Activated T-helper 2 cell treated with anti-CD3 and anti-CD28 coated beads, Interferon-gamma antibody, Interleukin-2, Interleukin-4, amounts not matched to agents 10 μg/mL and 5 μg/mL and 100 μg/mL, durations not matched to agents 14 hours and 24 hours and 36 hours (primary cell): Measurements from ENCODE around the gene IPO9. TPM values are rescaled to one million over a fixed set of nuclear protein-coding genes. Genes with fewer than 3 reads are reported as not detected.
A peak's percentile ranks its signal among the peaks of the same experiment; 100 is the strongest.
"Not testable (repeated sequence)": the region's sequence is repeated elsewhere in the genome, so short reads cannot be mapped to it uniquely, and the experiment has no call there.

Experiments used
- DNase-seq: peaks from one replicate; pipeline ENCODE4 v3.0.0; 2021; ENCODE audit warnings: low spot score
- H3K27ac Mint-ChIP-seq: one replicate; pipeline ENCODE4 v1.8.0; 2021; ENCODE audit warnings: mixed read lengths
- H3K27me3 Mint-ChIP-seq: one replicate; pipeline ENCODE4 v1.8.0; 2021; ENCODE audit warnings: low read depth, mixed read lengths
- H3K36me3 Mint-ChIP-seq: one replicate; pipeline ENCODE4 v1.8.0; 2021; ENCODE audit warnings: low read depth, mixed read lengths
- H3K4me1 Mint-ChIP-seq: one replicate; pipeline ENCODE4 v1.8.0; 2021; ENCODE audit warnings: low read depth, mixed read lengths
- H3K4me3 Mint-ChIP-seq: one replicate; pipeline ENCODE4 v1.8.0; 2021; ENCODE audit warnings: low read depth, mild to moderate bottlenecking, moderate library complexity, mixed read lengths
- H3K9me3 Mint-ChIP-seq: one replicate; pipeline ENCODE4 v1.8.0; 2021; ENCODE audit warnings: mixed read lengths
- intact Hi-C: fragments of 100-400 bp; cut with micrococcal nuclease; formaldehyde crosslinking; loops from one replicate; pipeline ENCODE4 v1.15.1; 2023
- total RNA-seq: library from RNA; stranded (reverse); gene quantifications from 2 replicates; pipeline ENCODE4 v1.2.3, GENCODE V29; 2022

IPO9 gene
- total RNA-seq, 1 donor from 2014 or later: 64.7 TPM

DNA sequence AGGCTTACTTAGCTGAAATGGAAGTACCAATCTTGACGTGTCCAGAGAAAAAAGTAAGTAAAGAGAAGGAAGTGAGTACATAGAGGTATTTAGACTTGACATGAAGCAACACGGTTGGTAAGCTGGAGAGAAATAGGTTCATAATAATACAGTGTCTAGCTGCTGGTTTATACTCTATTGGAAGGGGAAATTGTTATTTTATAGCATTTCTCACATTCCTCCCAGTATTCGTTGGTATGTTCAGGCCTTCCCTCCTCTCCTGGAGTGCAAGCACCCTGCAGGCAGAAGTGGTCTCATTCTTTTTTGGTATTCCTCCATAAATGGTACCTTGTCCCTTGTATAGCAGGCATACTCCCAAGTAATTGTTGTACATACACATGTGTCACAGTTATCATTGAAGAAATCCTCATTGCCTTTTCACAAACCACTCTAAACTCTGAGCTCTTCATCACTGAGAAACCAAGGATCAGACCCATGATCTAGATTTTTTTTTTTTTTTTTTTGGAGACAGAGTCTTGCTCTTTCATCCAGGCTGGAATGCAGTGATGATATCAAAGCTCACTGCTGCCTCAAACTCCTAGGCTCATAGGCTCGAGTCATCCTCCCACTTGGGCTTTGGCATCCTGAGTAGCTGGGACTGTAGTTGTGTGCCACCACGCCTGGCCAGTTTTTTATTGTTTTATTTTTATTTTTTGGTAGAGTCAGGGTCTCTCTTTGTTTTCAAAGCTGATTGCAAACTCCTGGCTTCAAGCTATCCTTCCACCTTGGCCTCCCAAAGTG, 9.8 kb upstream of the IPO9 start:
- Mint-ChIP-seq H3K27me3 (no peaks in the 10 kb centered on the region), H3K36me3 (no peaks in the 10 kb centered on the region), H3K4me3 (no peak overlapping the region), H3K9me3 (no peaks in the 10 kb centered on the region), H3K27ac (no peak overlapping the region), H3K4me1 (no peaks in the 10 kb centered on the region)
- DNase-seq: no peak
- intact Hi-C loops: no loop called here

DNA sequence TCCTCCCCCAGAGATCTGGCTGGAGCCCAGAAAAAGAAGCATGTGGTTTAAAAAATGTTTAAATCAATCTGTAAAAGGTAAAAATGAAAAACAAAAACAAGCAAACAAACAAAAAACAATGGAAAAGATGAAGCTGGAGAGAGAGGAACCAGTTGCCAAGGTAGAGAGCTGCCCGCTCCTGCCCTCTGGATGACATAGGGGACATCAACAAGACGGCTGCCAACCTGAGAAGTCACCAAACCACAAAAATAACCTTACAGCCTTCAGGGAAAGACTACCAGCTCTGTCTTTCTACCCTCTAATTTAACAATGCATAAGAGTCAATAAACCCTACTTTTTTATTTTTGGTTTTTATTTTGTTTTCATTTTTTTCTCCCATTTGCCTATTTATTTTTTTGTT, 8.5 kb upstream of the IPO9 start:
- Mint-ChIP-seq H3K4me1 (no peaks in the 10 kb centered on the region), H3K4me3 (no peak overlapping the region), H3K9me3 (no peaks in the 10 kb centered on the region), H3K27me3 (no peaks in the 10 kb centered on the region), H3K36me3 (no peaks in the 10 kb centered on the region), H3K27ac (no peak overlapping the region)
- intact Hi-C loops: no loop called here
- DNase-seq: no peak

DNA sequence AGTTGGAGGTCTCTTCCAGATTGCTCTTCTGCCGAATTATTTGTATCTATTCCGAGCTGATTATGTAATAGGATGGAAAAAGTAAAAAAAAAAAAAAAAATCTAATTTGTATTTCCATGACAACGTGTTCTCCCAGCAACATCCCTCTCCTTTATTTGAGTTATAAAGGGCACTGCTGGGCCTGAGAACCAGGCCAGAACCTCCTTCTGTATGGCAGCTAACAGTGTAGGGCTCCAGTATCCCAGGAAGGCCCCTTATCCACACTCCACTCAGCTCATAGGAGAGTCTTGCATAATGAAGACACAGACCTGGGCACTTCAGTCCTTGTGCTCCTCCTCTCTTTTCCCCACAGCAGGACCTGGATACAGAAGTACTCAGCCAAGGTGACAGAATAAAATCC, 3.7 kb upstream of the IPO9 start:
- no peaks in the 10 kb centered on the region for H3K9me3 Mint-ChIP-seq
- H3K36me3 Mint-ChIP-seq: peaks cover 10% of the 10 kb centered on the region
- intact Hi-C loops: no loop called here
- H3K4me3 Mint-ChIP-seq: no peak overlapping the region
- H3K27me3 Mint-ChIP-seq: no peaks in the 10 kb centered on the region
- no peak for DNase-seq
- peaks cover 12% of the 10 kb centered on the region for H3K4me1 Mint-ChIP-seq
- no peak overlapping the region for H3K27ac Mint-ChIP-seq

DNA sequence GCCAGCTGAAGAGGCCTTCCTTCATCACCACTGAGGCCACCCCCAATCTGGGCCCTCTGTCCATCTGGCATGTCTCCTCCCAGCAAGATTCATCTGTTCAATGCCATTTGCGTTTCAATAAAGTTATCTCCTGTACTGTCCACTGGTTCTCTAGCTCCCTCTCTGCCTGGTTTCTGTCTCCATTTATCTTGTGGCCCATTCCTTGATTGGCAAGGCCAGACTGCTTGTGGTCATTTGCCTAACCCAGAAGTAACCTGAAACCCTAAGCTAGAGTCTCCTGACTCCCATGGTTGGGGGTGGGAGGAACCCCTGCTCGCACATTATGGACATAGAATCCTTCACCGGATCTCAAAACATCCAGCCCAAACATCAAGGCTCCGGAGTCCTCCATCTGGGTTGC, 2.1 kb upstream of the IPO9 start:
- no peak for DNase-seq
- H3K27ac Mint-ChIP-seq: no peak overlapping the region
- H3K27me3 Mint-ChIP-seq: no peaks in the 10 kb centered on the region
- no peak overlapping the region for H3K4me3 Mint-ChIP-seq
- no peaks in the 10 kb centered on the region for H3K9me3 Mint-ChIP-seq
- peaks cover 24% of the 10 kb centered on the region for H3K36me3 Mint-ChIP-seq
- H3K4me1 Mint-ChIP-seq: peaks cover 27% of the 10 kb centered on the region
- intact Hi-C loops: no loop called here

DNA sequence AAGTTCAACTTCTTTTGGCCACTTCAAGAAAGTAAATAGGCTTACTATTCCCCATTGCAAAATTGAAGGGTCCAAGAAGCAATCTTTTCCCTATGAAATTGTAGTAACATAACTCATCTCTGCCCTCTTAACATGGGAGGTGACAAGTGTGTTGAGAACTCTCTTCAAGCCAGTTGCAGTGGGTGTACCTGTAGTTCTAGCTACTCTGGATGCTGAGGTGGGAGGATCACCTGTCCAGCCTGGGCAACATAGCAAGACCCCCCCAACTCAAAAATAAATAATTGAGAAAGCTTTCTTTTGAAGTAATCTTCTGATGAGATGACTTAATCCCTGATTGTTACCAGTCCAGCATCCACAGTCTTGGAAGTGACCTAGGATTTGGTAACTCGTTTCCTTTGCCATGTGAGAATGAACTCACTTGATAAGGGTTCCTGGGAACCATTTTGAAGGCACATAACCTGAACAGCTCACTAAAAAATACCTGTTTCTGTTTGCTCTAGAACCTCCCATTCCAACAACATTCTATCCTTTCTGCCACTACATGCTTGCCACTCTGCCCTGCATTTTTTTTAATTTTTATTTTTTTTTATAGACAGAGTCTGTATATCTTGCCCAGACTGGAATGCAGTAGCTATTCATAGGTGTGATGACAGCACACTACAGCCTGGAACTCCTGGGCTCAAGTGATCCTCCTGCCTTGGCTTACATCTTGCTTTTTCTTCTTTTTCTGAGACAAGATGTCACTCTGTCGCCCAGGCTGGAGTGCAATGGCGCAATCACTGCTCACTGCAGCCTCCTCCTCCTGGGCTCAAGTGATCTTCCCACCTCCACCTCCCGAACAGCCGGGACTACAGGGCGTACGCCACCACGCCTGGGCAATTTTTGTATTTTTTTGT, 1.4 kb upstream of the IPO9 start:
- Mint-ChIP-seq H3K27me3 (no peaks in the 10 kb centered on the region), H3K4me3 (no peak overlapping the region), H3K4me1 (peaks cover 29% of the 10 kb centered on the region), H3K9me3 (no peaks in the 10 kb centered on the region), H3K27ac (no peak overlapping the region), H3K36me3 (peaks cover 24% of the 10 kb centered on the region)
- no peak for DNase-seq
- intact Hi-C loops: no loop called here

DNA sequence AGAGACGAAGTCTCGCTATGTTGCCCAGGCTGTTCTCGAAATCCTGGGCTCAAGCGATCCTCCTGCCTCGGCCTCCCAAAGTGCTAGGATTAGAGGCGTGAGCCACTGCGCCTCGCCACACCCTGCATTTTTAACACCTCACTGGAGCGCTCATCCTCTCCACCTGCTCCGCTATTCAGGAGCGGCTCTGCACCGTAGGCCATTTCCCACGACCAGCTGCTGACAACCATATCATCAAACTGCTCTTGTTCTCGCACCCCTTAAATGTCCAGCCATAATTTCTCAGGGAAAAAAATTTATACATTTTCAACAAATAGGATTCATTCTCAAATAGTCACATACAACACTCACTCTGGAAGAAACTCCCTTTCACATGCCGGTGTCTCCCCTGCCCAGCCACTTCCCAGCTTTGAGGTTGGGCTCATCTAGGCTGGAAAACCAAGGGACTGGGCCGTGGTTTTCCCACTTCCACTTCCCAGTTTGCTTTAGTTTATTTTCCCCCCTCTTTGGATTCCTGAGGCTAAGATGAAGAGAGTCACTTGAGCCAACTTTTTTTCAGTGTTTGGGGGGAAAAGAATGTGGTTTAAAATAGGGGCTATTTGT, 639 bp upstream of the IPO9 start:
- Mint-ChIP-seq H3K9me3 (no peaks in the 10 kb centered on the region), H3K27ac (peak overlapping the region; percentile 57), H3K36me3 (peaks cover 24% of the 10 kb centered on the region), H3K4me1 (peaks cover 33% of the 10 kb centered on the region), H3K27me3 (no peaks in the 10 kb centered on the region), H3K4me3 (peak overlapping the region; percentile 71)
- no peak for DNase-seq
- intact Hi-C loops: no loop called here

DNA sequence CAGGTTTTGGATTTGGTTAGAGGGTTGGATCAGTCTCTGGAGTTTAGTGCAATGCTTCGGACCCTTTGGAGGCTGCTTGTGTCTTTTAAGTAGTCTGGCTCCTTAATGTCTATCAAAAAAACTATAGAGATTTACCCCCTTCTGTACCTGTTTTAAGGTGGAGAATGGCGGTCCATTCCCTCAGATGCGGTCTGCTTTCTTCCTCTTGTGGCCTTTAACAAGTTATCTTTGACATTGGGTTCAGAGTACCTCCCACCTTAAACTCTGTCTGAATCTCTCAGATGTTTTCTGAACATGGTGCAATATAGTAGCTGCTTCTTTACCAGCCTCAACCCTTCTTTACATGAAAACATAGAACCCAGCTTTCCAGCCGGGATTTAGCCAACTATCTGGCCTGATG, 2.4 kb downstream of the IPO9 start:
- H3K36me3 Mint-ChIP-seq: peaks cover 43% of the 10 kb centered on the region
- no peaks in the 10 kb centered on the region for H3K9me3 Mint-ChIP-seq
- peak overlapping the region; percentile 29 for H3K27ac Mint-ChIP-seq
- peak overlapping the region; percentile 98 for H3K4me3 Mint-ChIP-seq
- DNase-seq: no peak
- no peaks in the 10 kb centered on the region for H3K27me3 Mint-ChIP-seq
- intact Hi-C loops: no loop called here
- peaks cover 41% of the 10 kb centered on the region for H3K4me1 Mint-ChIP-seq

DNA sequence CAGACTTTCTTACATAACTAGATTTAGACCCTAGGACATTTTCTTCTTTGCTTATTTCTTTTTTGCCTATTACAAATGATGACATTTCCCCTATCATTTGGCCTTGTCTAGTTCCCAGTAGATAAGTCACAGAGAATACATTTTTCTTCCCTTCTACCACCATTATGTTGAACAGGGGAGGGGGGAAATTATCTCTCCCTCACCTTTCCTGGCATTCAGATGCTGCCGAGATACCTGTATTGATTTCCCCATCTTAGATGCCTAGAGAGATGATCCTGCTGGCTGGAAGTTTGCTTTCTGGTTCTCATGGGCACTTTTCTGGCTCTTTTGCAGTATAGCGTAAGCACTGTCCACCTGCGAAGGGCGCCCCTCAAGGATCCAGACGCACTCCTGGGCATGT, 5.7 kb downstream of the IPO9 start:
- peaks cover 45% of the 10 kb centered on the region for H3K36me3 Mint-ChIP-seq
- no peaks in the 10 kb centered on the region for H3K9me3 Mint-ChIP-seq
- intact Hi-C loops: no loop called here
- H3K27me3 Mint-ChIP-seq: no peaks in the 10 kb centered on the region
- no peak for DNase-seq
- H3K4me1 Mint-ChIP-seq: peaks cover 37% of the 10 kb centered on the region
- no peak overlapping the region for H3K27ac Mint-ChIP-seq
- H3K4me3 Mint-ChIP-seq: no peak overlapping the region

DNA sequence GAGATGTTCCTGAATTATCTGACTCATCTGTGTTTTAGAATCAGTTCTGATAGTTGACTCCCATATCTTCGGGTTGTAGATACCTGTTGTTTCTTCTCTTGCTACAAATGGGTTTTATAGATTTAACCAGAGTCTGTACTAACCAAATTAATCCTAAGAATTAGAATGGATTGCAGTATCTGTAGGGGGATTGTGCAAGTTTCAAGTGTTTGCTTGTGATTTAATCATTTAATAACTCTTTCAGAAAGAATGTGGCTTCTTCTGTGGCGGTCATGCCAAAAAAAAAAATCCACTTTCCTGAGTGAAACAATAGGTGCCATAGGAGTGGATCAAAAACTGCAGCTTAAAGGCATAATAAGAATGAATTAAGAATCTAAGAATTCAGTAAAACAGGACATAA, 9.4 kb downstream of the IPO9 start:
- no peak for DNase-seq
- H3K27ac Mint-ChIP-seq: no peak overlapping the region
- no peaks in the 10 kb centered on the region for H3K27me3 Mint-ChIP-seq
- H3K4me1 Mint-ChIP-seq: peaks cover 20% of the 10 kb centered on the region
- no peaks in the 10 kb centered on the region for H3K9me3 Mint-ChIP-seq
- intact Hi-C loops: no loop called here
- H3K4me3 Mint-ChIP-seq: no peak overlapping the region
- peaks cover 35% of the 10 kb centered on the region for H3K36me3 Mint-ChIP-seq

DNA sequence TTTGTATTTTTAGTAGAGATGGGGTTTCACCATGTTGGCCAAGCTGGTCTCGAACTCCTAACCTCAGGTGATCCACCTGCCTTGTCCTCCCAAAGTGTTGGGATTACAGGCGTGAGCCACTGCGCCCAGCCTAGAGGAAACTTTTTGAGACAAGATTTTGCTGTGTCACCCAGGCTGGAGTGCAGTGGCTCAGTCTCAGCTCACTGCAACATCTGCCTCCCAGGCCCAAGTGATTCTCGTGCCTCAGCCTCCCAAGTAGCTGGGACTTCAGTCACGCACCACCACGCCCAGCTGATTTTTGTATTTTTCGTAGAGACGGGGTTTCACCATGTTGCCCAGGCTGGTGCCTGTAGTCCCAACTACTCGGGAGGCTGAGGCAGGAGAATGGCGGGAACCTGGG, 10.1 kb downstream of the IPO9 start:
- peaks cover 35% of the 10 kb centered on the region for H3K36me3 Mint-ChIP-seq
- H3K4me3 Mint-ChIP-seq, intact Hi-C loops, H3K27me3 Mint-ChIP-seq, H3K27ac Mint-ChIP-seq, H3K9me3 Mint-ChIP-seq, DNase-seq: not testable (repeated sequence)
- peaks cover 19% of the 10 kb centered on the region for H3K4me1 Mint-ChIP-seq

DNA sequence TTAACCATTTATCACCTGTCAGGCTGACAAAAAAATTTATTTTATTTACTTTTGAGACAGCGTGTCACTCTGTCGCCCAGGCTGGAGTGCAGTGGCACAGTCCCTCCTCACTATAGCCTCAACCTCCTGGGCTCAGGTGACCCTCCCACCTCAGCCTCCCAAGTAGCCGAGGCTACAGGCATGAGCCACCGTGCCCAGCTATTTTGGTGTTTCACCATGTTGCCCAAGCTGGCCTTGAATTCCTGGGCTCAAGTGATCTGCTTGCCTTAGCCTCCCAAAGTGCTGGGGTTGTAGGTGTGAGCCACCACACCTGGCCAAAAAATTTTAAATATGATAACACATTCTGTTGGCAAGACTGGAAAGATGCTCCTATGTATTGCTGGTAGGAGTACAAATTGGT, 11.1 kb downstream of the IPO9 start:
- no peaks in the 10 kb centered on the region for H3K27me3 Mint-ChIP-seq
- peaks cover 25% of the 10 kb centered on the region for H3K36me3 Mint-ChIP-seq
- no peaks in the 10 kb centered on the region for H3K9me3 Mint-ChIP-seq
- DNase-seq: no peak
- H3K4me1 Mint-ChIP-seq: peaks cover 12% of the 10 kb centered on the region
- intact Hi-C loops: no loop called here
- no peak overlapping the region for H3K4me3 Mint-ChIP-seq
- H3K27ac Mint-ChIP-seq: no peak overlapping the region

DNA sequence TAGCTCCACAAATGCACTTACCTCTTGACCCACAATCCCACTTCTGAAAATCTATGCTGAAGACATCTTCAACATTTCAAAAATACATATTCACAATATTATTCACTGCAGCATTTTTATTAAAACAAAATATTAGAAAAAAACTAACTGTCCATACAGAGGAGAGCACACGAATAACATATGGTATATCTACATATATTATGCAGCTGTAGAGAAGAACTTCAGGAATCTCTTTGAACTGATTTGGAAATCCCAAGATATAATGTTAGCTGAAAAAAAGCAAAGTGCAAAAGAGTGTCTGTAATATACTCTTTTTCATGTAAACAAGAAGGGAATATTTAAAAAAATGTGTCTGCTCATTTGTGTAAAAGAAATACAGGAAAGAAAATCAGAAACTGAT, 11.5 kb downstream of the IPO9 start:
- Mint-ChIP-seq H3K4me3 (no peak overlapping the region), H3K4me1 (peaks cover 11% of the 10 kb centered on the region), H3K9me3 (no peaks in the 10 kb centered on the region), H3K27me3 (no peaks in the 10 kb centered on the region), H3K36me3 (peaks cover 21% of the 10 kb centered on the region), H3K27ac (no peak overlapping the region)
- no peak for DNase-seq
- intact Hi-C loops: no loop called here
